CD4-positive, alpha-beta T cell treated with Interleukin-15 for 4 hours (primary cell): Measurements from ENCODE around the gene IGFBP7.
"Not testable (repeated sequence)": the region's sequence is repeated elsewhere in the genome, so short reads cannot be mapped to it uniquely, and the experiment has no call there.

Experiments
- DNase-seq: peaks from one replicate; pipeline ENCODE4 v3.0.0-alpha.2; 2020; ENCODE audit warnings: low spot score

IGFBP7 gene

GRCh38 chr4:57070461-57070860 lies 39.7 kb downstream of the IGFBP7 start:
- no peak for DNase-seq

GRCh38 chr4:57068237-57068981 lies 41.8 kb downstream of the IGFBP7 start:
- DNase-seq: no peak

DNA sequence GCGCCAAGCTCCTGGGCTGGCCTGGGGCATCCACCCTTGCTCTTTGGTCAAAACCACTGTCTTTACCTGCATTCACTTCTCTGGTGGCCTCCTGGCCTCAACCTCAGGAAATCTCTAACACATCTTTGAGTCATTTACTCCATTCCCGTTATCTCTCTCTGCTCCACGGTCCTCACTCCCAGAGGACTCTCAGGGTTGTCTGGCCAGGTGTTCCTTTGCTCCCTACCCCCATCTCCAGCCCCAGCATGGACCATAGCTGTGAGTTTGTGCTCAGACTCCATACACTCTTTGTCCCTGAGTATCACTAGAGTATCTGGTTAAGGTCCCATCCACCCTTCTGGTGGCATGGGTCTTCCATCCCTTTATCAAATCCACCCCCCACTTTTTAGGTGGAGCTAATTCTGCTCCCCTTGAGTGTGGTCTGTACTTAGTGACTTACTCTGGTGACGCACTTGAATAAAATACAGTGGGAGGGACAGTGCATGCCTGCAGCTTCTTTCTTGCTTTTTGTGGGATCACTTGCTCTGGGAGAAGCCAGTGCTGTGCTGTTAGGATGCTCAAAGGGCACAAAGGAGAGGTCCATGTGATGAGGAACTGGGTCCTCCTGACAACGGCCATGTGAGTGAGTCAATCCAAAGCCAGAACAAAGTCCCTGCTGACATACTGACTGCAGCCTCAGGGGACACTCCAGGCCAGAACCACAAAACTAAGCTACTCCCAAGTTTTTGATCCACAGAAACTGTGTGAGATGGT lies 44.3 kb downstream of the IGFBP7 start:
- no peak for DNase-seq

DNA sequence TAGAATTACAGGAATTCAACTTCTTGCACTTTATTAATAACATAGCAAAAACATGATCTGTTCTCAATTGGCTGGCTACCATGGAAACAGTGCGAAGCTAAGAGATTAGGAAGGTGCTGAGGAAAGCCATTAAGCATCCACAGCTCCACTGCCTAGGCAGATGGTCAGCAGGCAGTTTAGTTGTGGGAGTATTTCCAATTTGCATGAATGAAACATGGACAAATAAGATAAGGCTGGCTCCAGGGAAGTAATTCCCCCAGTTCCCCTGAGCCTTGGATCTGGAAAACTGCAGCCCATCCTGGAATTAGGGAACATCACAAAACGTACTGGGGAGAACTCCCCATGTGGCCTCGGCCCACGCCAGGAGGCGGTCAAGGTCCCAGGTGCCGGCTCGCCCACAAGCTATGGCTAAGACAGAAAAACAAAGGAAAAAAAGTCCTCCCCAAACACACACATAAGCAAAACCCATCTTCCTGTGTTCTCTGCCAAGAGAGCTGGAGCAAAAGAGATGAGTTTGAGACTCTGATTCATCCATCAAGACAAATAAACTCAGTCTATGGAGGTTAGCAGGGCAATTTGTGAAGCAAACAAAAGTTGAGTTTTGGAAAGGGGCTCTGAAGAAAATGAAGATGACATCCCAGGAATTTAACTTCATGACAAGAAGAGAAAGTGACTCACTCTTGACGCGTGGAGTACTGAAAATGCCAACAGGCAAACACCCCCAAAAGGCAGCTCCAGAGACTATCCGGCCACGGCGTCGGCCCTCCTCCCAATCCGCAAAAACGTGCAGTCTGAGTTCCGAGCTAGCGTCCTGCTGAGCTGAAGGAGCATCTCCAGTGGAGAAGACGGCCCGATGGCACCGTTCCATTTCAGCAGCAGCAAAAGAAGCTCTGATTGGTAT lies 45.1 kb downstream of the IGFBP7 start:
- DNase-seq: no peak

- no peak for DNase-seq
Observed at GRCh38 chr4:57064120-57064519, 46.1 kb downstream of the IGFBP7 start.

DNA sequence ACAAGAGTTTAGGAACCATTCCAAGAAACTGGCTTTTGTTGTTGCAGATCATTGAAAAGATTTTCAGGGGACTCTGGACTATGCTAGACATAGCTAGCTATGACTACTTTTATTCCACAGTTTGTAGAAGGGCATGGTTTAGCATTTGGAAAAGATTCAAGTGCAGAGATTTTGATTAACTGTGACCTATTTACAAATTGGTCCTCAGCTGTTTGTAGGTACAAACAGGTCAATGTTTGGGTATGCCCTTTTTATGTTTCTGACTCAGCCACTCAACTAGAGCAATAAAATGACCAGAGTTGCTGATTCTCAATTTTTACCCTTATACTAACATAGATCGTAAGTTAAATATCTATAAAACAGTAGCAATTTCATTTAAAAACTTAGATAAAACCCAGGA lies 46.7 kb downstream of the IGFBP7 start:
- DNase-seq: no peak

DNA sequence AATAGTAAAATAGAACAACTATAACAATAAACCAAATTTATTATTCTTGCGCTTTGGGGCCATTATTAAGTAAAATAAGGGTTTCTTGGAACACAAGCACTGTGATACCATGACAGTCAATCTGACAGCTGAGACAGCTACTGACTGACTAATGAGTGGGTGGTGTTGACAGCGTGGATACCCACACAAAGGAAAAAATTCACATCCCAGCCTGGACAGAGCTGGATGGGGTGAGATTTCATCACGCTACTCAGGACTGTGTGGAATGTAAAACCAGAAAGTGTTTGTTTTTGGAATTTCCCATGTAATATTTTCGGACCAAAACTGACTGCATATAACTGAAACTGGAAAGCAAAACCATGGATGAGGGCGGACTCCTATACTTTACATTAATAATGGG lies 48.8 kb downstream of the IGFBP7 start:
- DNase-seq: no peak

DNA sequence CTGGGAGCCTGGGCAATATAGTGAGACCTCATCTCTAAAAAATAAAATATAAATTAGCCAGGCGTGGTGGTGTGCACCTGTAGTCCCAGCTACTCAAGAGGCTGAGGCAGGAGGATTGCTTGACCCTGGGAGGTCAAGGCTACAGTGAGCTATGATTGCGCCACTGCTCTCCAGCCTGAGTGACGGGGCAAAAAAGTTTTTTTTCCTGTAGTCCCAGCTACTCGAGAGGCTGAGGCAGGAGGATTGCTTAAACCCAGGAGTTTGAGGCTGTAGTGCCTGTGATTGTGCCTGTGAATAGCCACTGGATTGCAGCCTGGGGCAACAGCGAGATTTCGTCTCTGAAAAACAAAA lies 49.5 kb downstream of the IGFBP7 start:
- DNase-seq: not testable (repeated sequence)

DNA sequence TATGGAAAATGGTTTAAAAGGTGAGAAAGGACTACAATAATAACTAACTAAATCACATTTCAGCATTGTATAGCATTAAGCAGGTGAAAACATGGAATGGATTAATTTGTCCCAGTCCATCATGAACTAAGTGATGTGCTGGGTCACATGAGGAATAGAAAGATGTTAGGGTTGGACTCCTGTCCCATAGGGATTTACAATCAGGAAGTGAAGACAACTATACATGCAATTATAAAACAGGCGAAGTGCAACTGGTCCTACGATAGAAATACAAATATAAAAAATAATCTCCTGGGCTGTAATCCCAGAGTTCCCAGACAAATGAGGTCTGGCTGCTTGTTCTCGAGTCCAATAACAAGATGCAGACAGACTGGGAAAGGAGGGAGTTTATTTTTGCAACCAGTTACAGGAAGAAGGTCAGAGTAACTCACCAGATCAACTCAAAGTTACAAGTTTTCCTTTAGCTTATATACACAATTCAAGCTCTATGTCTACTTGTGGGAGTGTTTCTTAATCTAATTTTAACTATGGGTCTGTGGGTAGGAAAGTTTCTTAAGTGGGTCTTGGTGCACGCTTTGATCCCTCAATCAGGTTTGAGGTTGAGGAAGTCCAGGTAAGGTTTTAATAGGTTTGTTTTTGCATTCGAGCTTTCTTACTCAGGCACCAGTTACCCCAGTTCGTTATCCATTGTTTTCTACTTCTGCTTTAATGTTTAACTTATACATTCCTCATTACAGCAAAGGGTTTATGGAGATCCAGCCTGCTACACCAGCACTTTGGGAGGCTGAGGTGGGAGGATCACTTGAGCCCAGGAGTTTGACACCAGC lies 50.1 kb downstream of the IGFBP7 start:
- no peak for DNase-seq

- DNase-seq: no peak
Observed at GRCh38 chr4:57055886-57056285, 54.3 kb downstream of the IGFBP7 start.

GRCh38 chr4:57053508-57053907 lies 56.7 kb downstream of the IGFBP7 start:
- no peak for DNase-seq

- no peak for DNase-seq
Observed at GRCh38 chr4:57051524-57051923, 58.7 kb downstream of the IGFBP7 start.

DNA sequence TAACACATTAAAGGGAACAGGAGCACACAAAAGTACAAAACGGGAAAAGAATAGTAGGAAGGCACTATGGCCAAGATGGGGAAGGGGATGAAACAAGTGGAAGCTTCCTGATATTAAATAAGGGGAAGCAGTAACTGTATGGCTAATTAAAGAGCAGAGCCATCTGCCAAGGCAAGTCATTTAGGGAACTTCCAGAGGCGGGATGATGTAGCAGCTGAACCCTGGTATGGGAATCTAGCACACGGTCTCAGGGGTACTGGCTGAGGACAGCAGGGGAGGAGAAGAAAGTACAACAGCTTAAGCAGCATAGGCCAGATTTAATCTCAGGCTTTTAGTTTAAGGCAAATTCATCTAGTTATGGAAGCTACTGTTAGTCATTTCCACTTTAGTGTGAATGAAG lies 59.1 kb downstream of the IGFBP7 start:
- no peak for DNase-seq

- DNase-seq: no peak
Observed at GRCh38 chr4:57048590-57049304, 61.4 kb downstream of the IGFBP7 start.

- DNase-seq: not testable (repeated sequence)
Observed at GRCh38 chr4:57047046-57047445, 63.1 kb downstream of the IGFBP7 start.

DNA sequence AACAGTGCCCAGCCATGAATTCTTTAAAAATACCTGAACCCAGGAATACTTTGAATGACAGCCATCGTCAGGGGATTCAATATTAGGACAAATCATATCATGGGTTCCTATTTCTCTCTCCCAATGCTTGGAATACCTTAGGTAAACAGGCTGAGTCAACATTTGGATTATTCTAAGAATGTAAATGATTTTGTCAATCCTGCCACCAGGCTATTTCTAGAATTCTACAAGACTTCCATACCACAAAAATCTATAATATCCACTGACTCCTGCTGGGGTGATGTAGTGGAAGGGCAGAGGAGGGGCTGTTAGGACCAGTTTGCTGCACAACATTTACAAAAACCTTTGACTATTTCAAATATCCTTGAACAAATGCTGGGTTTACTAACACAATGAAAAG lies 65.2 kb downstream of the IGFBP7 start:
- DNase-seq: no peak

GRCh38 chr4:57044279-57044678 lies 65.9 kb downstream of the IGFBP7 start:
- DNase-seq: no peak

GRCh38 chr4:57043347-57044251 lies 66.6 kb downstream of the IGFBP7 start:
- no peak for DNase-seq

- DNase-seq: no peak
Observed at GRCh38 chr4:57042711-57043169, 67.4 kb downstream of the IGFBP7 start.

DNA sequence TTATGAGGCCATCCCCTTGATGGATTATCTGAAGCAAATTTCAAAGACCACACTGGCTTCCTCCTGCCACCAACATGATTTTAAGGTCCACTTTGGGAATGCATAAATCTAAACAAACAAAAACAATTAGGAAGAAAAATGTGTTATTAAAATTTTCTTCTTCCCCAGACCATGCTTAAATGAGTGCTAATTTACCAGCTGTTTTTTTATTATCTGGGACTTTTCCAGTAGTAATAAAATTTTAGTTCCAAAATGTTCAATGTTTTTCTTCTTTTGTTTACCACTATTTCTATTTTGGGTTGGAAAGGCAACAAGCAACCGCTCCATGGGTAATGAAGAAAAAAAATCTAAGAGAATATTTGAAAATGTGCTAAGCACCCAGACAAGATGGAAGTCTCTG lies 69.2 kb downstream of the IGFBP7 start:
- DNase-seq: no peak
